ENCODE results near the gene PCSK4. TPM values are rescaled to one million over a fixed set of nuclear protein-coding genes. Genes with fewer than 3 reads are reported as not detected.

The PCSK4 gene
- total and polyA plus RNA-seq, 9 of the 15 experiments (the other 6 are each of a cell fraction or from before 2014, with no cell fraction given) = 0.01 to 9.1 (median 2.1) TPM; not detected in 1

GRCh38 chr19:1507192-1507660 is 17.1 kb upstream of the PCSK4 start (continued):
- TF ChIP-seq ZNF592 (IDR thresholded peaks at IDR 0.05) (no peak), ZFP30 (CRISPR knock-in tag; IDR thresholded peaks at IDR 0.05; ENCODE audit: borderline replicate concordance) (no peak), ZNF639 (CRISPR knock-in tag; conservative IDR thresholded peaks at IDR 0.05 in 1 of 2, IDR thresholded peaks at IDR 0.05 in 1 of 2) (no peak), POLR2A (conservative IDR thresholded peaks at IDR 0.05) (0 out of 2 replicates have a peak, but pooled peaks have one; percentile 10), DPF2 (IDR thresholded peaks at IDR 0.05) (no peak), TAL1 (IDR thresholded peaks at IDR 0.05) (no peak), FOXJ3 (CRISPR knock-in tag; IDR thresholded peaks at IDR 0.05) (no peak), CBFB (CRISPR knock-in tag; IDR thresholded peaks at IDR 0.05) (peak; percentile 10; the same call in 1 of the 2 replicates), RFX5 (IDR thresholded peaks at IDR 0.05; ENCODE audit: low read depth, low read length) (no peak), CBX8 (IDR thresholded peaks at IDR 0.05; ENCODE audit: borderline replicate concordance, extremely low read depth, low read depth, low read length, poor library complexity, severe bottlenecking) (no peak), ZNF133 (CRISPR knock-in tag; IDR thresholded peaks at IDR 0.05) (no peak), NFYB (IDR thresholded peaks at IDR 0.05; ENCODE audit: extremely low read depth, insufficient read length) (no peak), ZNF143 (CRISPR knock-in tag; IDR thresholded peaks at IDR 0.05) (0 out of 2 replicates have a peak, but pooled peaks have one; percentile 30), MTA2 (IDR thresholded peaks at IDR 0.05; ENCODE audit: low read depth) (no peak), ZNF644 (tag; IDR thresholded peaks at IDR 0.05; ENCODE audit: low read depth) (no peak)
- TF ChIP-seq, protein P1, sequence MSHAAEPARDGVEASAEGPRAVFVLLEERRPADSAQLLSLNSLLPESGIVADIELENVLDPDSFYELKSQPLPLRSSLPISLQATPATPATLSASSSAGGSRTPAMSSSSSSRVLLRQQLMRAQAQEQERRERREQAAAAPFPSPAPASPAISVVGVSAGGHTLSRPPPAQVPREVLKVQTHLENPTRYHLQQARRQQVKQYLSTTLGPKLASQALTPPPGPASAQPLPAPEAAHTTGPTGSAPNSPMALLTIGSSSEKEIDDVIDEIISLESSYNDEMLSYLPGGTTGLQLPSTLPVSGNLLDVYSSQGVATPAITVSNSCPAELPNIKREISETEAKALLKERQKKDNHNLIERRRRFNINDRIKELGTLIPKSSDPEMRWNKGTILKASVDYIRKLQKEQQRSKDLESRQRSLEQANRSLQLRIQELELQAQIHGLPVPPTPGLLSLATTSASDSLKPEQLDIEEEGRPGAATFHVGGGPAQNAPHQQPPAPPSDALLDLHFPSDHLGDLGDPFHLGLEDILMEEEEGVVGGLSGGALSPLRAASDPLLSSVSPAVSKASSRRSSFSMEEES (CRISPR knock-in tag; IDR thresholded peaks at IDR 0.05) = no peak
- TF ChIP-seq, protein P2, sequence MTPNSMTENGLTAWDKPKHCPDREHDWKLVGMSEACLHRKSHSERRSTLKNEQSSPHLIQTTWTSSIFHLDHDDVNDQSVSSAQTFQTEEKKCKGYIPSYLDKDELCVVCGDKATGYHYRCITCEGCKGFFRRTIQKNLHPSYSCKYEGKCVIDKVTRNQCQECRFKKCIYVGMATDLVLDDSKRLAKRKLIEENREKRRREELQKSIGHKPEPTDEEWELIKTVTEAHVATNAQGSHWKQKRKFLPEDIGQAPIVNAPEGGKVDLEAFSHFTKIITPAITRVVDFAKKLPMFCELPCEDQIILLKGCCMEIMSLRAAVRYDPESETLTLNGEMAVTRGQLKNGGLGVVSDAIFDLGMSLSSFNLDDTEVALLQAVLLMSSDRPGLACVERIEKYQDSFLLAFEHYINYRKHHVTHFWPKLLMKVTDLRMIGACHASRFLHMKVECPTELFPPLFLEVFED (CRISPR knock-in tag; conservative IDR thresholded peaks at IDR 0.05) = no peak
- TF ChIP-seq, protein P3, sequence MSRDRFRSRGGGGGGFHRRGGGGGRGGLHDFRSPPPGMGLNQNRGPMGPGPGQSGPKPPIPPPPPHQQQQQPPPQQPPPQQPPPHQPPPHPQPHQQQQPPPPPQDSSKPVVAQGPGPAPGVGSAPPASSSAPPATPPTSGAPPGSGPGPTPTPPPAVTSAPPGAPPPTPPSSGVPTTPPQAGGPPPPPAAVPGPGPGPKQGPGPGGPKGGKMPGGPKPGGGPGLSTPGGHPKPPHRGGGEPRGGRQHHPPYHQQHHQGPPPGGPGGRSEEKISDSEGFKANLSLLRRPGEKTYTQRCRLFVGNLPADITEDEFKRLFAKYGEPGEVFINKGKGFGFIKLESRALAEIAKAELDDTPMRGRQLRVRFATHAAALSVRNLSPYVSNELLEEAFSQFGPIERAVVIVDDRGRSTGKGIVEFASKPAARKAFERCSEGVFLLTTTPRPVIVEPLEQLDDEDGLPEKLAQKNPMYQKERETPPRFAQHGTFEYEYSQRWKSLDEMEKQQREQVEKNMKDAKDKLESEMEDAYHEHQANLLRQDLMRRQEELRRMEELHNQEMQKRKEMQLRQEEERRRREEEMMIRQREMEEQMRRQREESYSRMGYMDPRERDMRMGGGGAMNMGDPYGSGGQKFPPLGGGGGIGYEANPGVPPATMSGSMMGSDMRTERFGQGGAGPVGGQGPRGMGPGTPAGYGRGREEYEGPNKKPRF (IDR thresholded peaks at IDR 0.05; ENCODE audit: low read depth, low read length) = no peak
